Panc1 (cell line): Measurements from ENCODE around the gene STXBP5. TPM values are rescaled to one million over a fixed set of nuclear protein-coding genes. Genes with fewer than 3 reads are reported as not detected.

Source experiments
- ATAC-seq: fragments of 200-7000 bp; cut with Tn5 transposase; 2 replicates; pipeline ENCODE4 v1.9.1; 2020; ENCODE audit warnings: mild to moderate bottlenecking, moderate library complexity
- BruUV-seq: library from RNA; stranded (reverse); fragments of 400-500 nt; replicated peaks from 2 replicates; lab custom pipeline; 2021; lab: Mats Ljungman, UMichigan
- CTCF ChIA-PET: fragments of 300-600 bp; sonication (Branson Sonifier 250); formaldehyde crosslinking; loops from one replicate; lab custom pipeline; 2022; ENCODE audit warnings: antibody characterized with exemption; lab: Charles Lee
- POLR2A ChIA-PET: fragments of 300-600 bp; sonication (Branson Sonifier 250); formaldehyde crosslinking; loops from one replicate; lab custom pipeline; 2022; ENCODE audit warnings: antibody characterized with exemption; lab: Charles Lee
- DNase-seq: peaks from one replicate; pipeline ENCODE4 v3.0.0-alpha.2; 2010; ENCODE audit warnings: low read depth, low spot score
- H3K27ac ChIP-seq: 2 replicates; pipeline ENCODE4 v1.5.1; 2011; ENCODE audit warnings: mild to moderate bottlenecking, low read length, inconsistent platforms
- H3K27me3 ChIP-seq: fragments of 200-500 bp; sonication (Bioruptor generic); 2 replicates; pipeline ENCODE4 v1.6.0; 2014; ENCODE audit warnings: low read length, inconsistent platforms; ENCODE audit not compliant: control insufficient read depth, insufficient read depth
- H3K36me3 ChIP-seq: fragments of 200-500 bp; sonication (Bioruptor generic); 2 replicates; pipeline ENCODE4 v1.5.1; 2014; ENCODE audit warnings: inconsistent platforms, mild to moderate bottlenecking, low read length, moderate library complexity; ENCODE audit not compliant: control insufficient read depth, insufficient read depth
- H3K4me1 ChIP-seq: 2 replicates; pipeline ENCODE4 v1.5.1; 2011; ENCODE audit warnings: inconsistent platforms, mild to moderate bottlenecking, low read length, moderate library complexity; ENCODE audit not compliant: control insufficient read depth, insufficient read depth
- H3K4me3 ChIP-seq, 2 experiments: 2 replicates each; pipeline ENCODE4 v1.5.1; 2011 to 2012; ENCODE audit warnings: low read depth in 2 of 2, low read length in 2 of 2, mild to moderate bottlenecking in 2 of 2, inconsistent platforms in 1 of 2, moderate library complexity in 1 of 2
- H3K9me3 ChIP-seq: fragments of 200-500 bp; sonication (Bioruptor generic); 2 replicates; pipeline ENCODE4 v1.5.1; 2014; ENCODE audit warnings: low read depth, mild to moderate bottlenecking, inconsistent platforms, low read length, moderate library complexity; ENCODE audit not compliant: control insufficient read depth, insufficient read depth
- CTCF ChIP-seq: fragments of 450-650 bp; IDR thresholded peaks from 2 replicates; pipeline ENCODE4 v1.5.1; 2017; ENCODE audit warnings: mild to moderate bottlenecking
- POLR2AphosphoS5 ChIP-seq: IDR thresholded peaks from 2 replicates; pipeline ENCODE4 v1.6.1; 2012; ENCODE audit warnings: mild to moderate bottlenecking, low read depth, low read length, moderate library complexity
- REST ChIP-seq, 2 experiments: IDR thresholded peaks; 2 replicates each; pipeline ENCODE4 v1.6.1; 2011 to 2012; ENCODE audit warnings: low read depth in 2 of 2, control low read depth in 1 of 2, low read length in 1 of 2, mild to moderate bottlenecking in 1 of 2, moderate library complexity in 1 of 2; ENCODE audit not compliant: insufficient read depth in 1 of 2
- SIN3A ChIP-seq: IDR thresholded peaks from 2 replicates; pipeline ENCODE4 v1.6.1; 2012; ENCODE audit warnings: low read depth, mild to moderate bottlenecking, low read length, moderate library complexity, borderline replicate concordance; ENCODE audit not compliant: insufficient read depth
- TCF7L2 ChIP-seq: IDR thresholded peaks from 2 replicates; pipeline ENCODE4 v1.6.1; 2011; ENCODE audit warnings: mild to moderate bottlenecking, low read depth, low read length, inconsistent platforms
- in situ Hi-C: cut with HindIII; loops from 2 replicates; pipeline ENCODE4 v1.10.0; 2016; ENCODE audit warnings: low sequenced_read_pairs, low pct_unique_long_range_greater_than_20kb
- intact Hi-C: fragments of 100-400 bp; cut with micrococcal nuclease; formaldehyde crosslinking; loops from one replicate; pipeline ENCODE4 v1.10.0; 2022; ENCODE audit not compliant: unreplicated experiment
- total RNA-seq: library from RNA; stranded (reverse); gene quantifications from one replicate; pipeline ENCODE4 v1.2.1, GENCODE V29; 2021; ENCODE audit not compliant: unreplicated experiment

Gene STXBP5
- total RNA-seq, 1 experiment from 2014 or later, result 77.8 TPM

- ChIA-PET CTCF (no interaction called here), POLR2A (no interaction called here)
- no peaks in the 10 kb centered on the region for H3K36me3 ChIP-seq
- H3K27ac ChIP-seq, result no peak overlapping the region
- DNase-seq (no peak), ATAC-seq (no peak)
- in situ Hi-C loops, result no loop called here
- intact Hi-C loops, result no loop called here
- TF ChIP-seq SIN3A (no peak), CTCF (no peak), POLR2AphosphoS5 (no peak), TCF7L2 (no peak), REST (IDR thresholded peaks at IDR 0.05; ENCODE audit: insufficient read depth in 1 of 2, low read depth in 2 of 2, low read length in 1 of 2) (no peak)
- H3K4me1 ChIP-seq, result no peaks in the 10 kb centered on the region
- H3K27me3 ChIP-seq, result no peaks in the 10 kb centered on the region
- H3K9me3 ChIP-seq, result no peaks in the 10 kb centered on the region
- no TSS peak for BruUV-seq
- H3K4me3 ChIP-seq, result no peak overlapping the region
These were observed 48.0 kb upstream of the STXBP5 start for GRCh38 chr6:147156218-147156617.

- Histone ChIP-seq H3K36me3 (no peaks in the 10 kb centered on the region), H3K4me1 (no peaks in the 10 kb centered on the region), H3K27me3 (no peaks in the 10 kb centered on the region), H3K27ac (no peak overlapping the region), H3K9me3 (no peaks in the 10 kb centered on the region), H3K4me3 (no peak overlapping the region)
- CTCF ChIA-PET, result no interaction called here
- in situ Hi-C loops (no loop called here), intact Hi-C loops (no loop called here)
- TF ChIP-seq CTCF (no peak), POLR2AphosphoS5 (no peak), TCF7L2 (no peak), REST (IDR thresholded peaks at IDR 0.05; ENCODE audit: insufficient read depth in 1 of 2, low read depth in 2 of 2, low read length in 1 of 2) (no peak), SIN3A (no peak)
- ATAC-seq, result no peak
- POLR2A ChIA-PET, result no interaction called here
- DNase-seq, result no peak
- BruUV-seq, result no TSS peak
These were observed 47.3 kb upstream of the STXBP5 start for GRCh38 chr6:147156799-147157382.
